Upper lobe of left lung (tissue), 4 donors: ENCODE measurements around the gene POLE4.

Source experiments
- CTCF ChIP-seq, 6 experiments: fragments of 450-650 bp in 4 of 6; fragments of 200-600 bp in 2 of 6; sonication (generic) in 2 of 6; IDR thresholded peaks; one replicate each; pipeline ENCODE4 v1.5.1; 2016 to 2019; ENCODE audit warnings: antibody characterized with exemption in 6 of 6
- EP300 ChIP-seq, 4 donors: sonication (generic); formaldehyde crosslinking; IDR thresholded peaks; one replicate each; pipeline ENCODE4 v1.5.1; 2017; ENCODE audit warnings: antibody characterized with exemption in 4 of 4, control low read depth in 2 of 4
- POLR2A ChIP-seq, 4 donors: fragments of 450-650 bp; IDR thresholded peaks; one replicate each; pipeline ENCODE4 v1.5.1; 2016 to 2017; ENCODE audit warnings: antibody characterized with exemption in 4 of 4, mild to moderate bottlenecking in 2 of 4

DNA sequence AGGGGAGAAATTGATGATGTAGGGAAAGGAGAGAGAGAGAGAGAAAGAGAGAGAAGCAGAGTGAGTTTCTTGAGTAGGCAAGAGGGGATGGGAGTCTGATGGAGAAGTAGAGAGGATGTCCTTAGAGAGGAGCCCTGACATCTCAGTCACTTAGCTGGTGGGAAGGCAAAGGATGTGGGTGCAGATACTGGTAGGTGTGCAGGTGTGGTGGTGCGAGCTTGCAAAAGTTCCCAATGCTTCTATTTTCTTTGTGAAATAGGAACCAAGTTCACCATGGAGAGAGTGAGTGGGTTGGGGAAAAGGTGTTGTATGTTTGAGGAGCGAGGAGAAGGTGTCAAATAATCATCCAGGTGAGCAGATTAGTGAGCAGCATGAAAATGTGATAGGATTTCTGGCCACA, 26.5 kb upstream of the POLE4 start:
- TF ChIP-seq CTCF (IDR thresholded peaks at IDR 0.05) (no peak), POLR2A (IDR thresholded peaks at IDR 0.05) (no peak), EP300 (IDR thresholded peaks at IDR 0.05) (no peak)
